H1 (cell line): ENCODE results near the gene DSCAM. TPM values are rescaled to one million over a fixed set of nuclear protein-coding genes. Genes with fewer than 3 reads are reported as not detected.

Experiments used
- CTCF ChIA-PET: fragments of 300-600 bp; sonication (Branson Sonifier 250); formaldehyde crosslinking; loops from one replicate; lab custom pipeline; 2021; ENCODE audit not compliant: partially characterized antibody; lab: Charles Lee
- POLR2A ChIA-PET: fragments of 300-600 bp; sonication (Branson Sonifier 250); formaldehyde crosslinking; loops from one replicate; lab custom pipeline; 2021; ENCODE audit warnings: inconsistent platforms; ENCODE audit not compliant: partially characterized antibody; lab: Charles Lee
- DNase-seq, 2 experiments: peaks; one replicate each; pipeline versions ENCODE4 v3.0.0 to v3.0.0-alpha.2; 2010 to 2022; ENCODE audit warnings: low spot score in 2 of 2, low read depth in 1 of 2, mixed read lengths in 1 of 2
- FAIRE-seq: peaks from 2 replicates; lab custom pipeline; 2011; peaks lifted over from hg19 to GRCh38; lab: Jason Lieb, UNC
- H2AFZ ChIP-seq: 2 replicates; pipeline ENCODE4 v1.8.1; 2012; ENCODE audit warnings: low read length, inconsistent platforms
- H2AK5ac ChIP-seq: 2 replicates; pipeline ENCODE4 v1.6.1; 2013; ENCODE audit warnings: low read depth, low read length
- H2BK120ac ChIP-seq: replicated peaks from 2 replicates; pipeline ENCODE3; 2013; ENCODE audit warnings: low read depth, low read length, inconsistent platforms
- H2BK12ac ChIP-seq: 2 replicates; pipeline ENCODE4 v1.6.1; 2013; ENCODE audit warnings: low read depth, low read length
- H2BK15ac ChIP-seq: 2 replicates; pipeline ENCODE4 v1.6.1; 2013; ENCODE audit warnings: low read length
- H2BK20ac ChIP-seq: 2 replicates; pipeline ENCODE4 v1.6.1; 2013; ENCODE audit warnings: low read length
- H2BK5ac ChIP-seq: 2 replicates; pipeline ENCODE4 v1.6.1; 2013; ENCODE audit warnings: low read depth, low read length
- H3K14ac ChIP-seq: 2 replicates; pipeline ENCODE4 v1.6.1; 2013; ENCODE audit warnings: inconsistent platforms; ENCODE audit not compliant: insufficient read length
- H3K18ac ChIP-seq: 2 replicates; pipeline ENCODE4 v1.6.1; 2013; ENCODE audit warnings: low read length; ENCODE audit errors: extremely low read depth
- H3K23ac ChIP-seq: 2 replicates; pipeline ENCODE4 v1.6.1; 2013; ENCODE audit warnings: inconsistent platforms; ENCODE audit not compliant: insufficient read length
- H3K23me2 ChIP-seq: 2 replicates; pipeline ENCODE4 v1.6.1; 2013; ENCODE audit warnings: low read depth, low read length
- H3K27ac ChIP-seq: 2 replicates; pipeline ENCODE4 v1.6.1; 2011; ENCODE audit warnings: low read depth, low read length, inconsistent platforms
- H3K27me3 ChIP-seq, 4 experiments: replicated peaks in 1 of 4; 1 replicate in 1 of 4; 2 replicates in 3 of 4; pipeline versions ENCODE4 v1.6.1 to v1.8.1; 2011 to 2013; ENCODE audit warnings: low read length in 3 of 4, mild to moderate bottlenecking in 3 of 4, inconsistent platforms in 2 of 4, mixed read lengths in 2 of 4, moderate library complexity in 1 of 4; ENCODE audit not compliant: control insufficient read depth in 3 of 4, insufficient read depth in 3 of 4; ENCODE audit errors: extremely low read depth in 1 of 4
- H3K36me3 ChIP-seq, 4 experiments: 2 replicates each; pipeline versions ENCODE4 v1.6.1 to v1.8.1; 2011 to 2013; ENCODE audit warnings: mild to moderate bottlenecking in 4 of 4, low read length in 3 of 4, moderate library complexity in 2 of 4, control low read depth in 1 of 4, inconsistent platforms in 1 of 4; ENCODE audit not compliant: insufficient read depth in 4 of 4, control insufficient read depth in 2 of 4
- H3K4ac ChIP-seq: replicated peaks from 2 replicates; pipeline ENCODE3; 2013; ENCODE audit warnings: low read length, low read depth, mixed read lengths, inconsistent platforms; ENCODE audit not compliant: insufficient read length
- H3K4me1 ChIP-seq, 4 experiments: replicated peaks in 1 of 4; 1 replicate in 1 of 4; 2 replicates in 3 of 4; pipeline versions ENCODE4 v1.6.1 to v1.8.1; 2011 to 2013; ENCODE audit warnings: low read length in 3 of 4, inconsistent platforms in 2 of 4, mixed read lengths in 1 of 4; ENCODE audit not compliant: insufficient read depth in 4 of 4, control insufficient read depth in 3 of 4
- H3K4me2 ChIP-seq, 2 experiments: 2 replicates each; pipeline versions ENCODE4 v1.6.1 to v1.8.1; 2011 to 2013; ENCODE audit warnings: low read depth in 2 of 2, low read length in 2 of 2, control low read depth in 1 of 2, inconsistent platforms in 1 of 2, mild to moderate bottlenecking in 1 of 2; ENCODE audit not compliant: insufficient read depth in 1 of 2
- H3K4me3 ChIP-seq, 4 experiments: fragments of 200-600, 300-600 bp in 1 of 4; sonication (generic), shearing (Covaris generic), sonication (Bioruptor Twin) in 1 of 4; 2 replicates each; pipeline versions ENCODE4 v1.5.1 to v1.8.1; 2011 to 2016; ENCODE audit warnings: low read length in 4 of 4, low read depth in 3 of 4, control low read depth in 2 of 4, inconsistent platforms in 2 of 4, mild to moderate bottlenecking in 2 of 4, mixed read lengths in 1 of 4, moderate library complexity in 1 of 4; ENCODE audit not compliant: insufficient read depth in 2 of 4; ENCODE audit errors: extremely low read depth in 1 of 4
- H3K56ac ChIP-seq: replicated peaks from 2 replicates; pipeline ENCODE3; 2013; ENCODE audit warnings: low read depth, mild to moderate bottlenecking, mixed read lengths, low read length, inconsistent platforms; ENCODE audit not compliant: insufficient read length
- H3K79me1 ChIP-seq: 2 replicates; pipeline ENCODE4 v1.6.1; 2013; ENCODE audit warnings: low read depth, low read length, control low read depth
- H3K79me2 ChIP-seq, 2 experiments: 2 replicates each; pipeline versions ENCODE4 v1.6.1 to v1.8.1; 2012 to 2013; ENCODE audit warnings: low read length in 2 of 2, mild to moderate bottlenecking in 2 of 2, inconsistent platforms in 1 of 2; ENCODE audit not compliant: insufficient read depth in 2 of 2, control insufficient read depth in 1 of 2
- H3K9ac ChIP-seq, 4 experiments: replicated peaks in 1 of 4; 1 replicate in 1 of 4; 2 replicates in 3 of 4; pipeline versions ENCODE4 v1.6.1 to v1.8.1; 2011 to 2013; ENCODE audit warnings: low read depth in 3 of 4, low read length in 3 of 4, control low read depth in 2 of 4, mild to moderate bottlenecking in 2 of 4, moderate library complexity in 2 of 4, inconsistent platforms in 1 of 4; ENCODE audit errors: extremely low read depth in 1 of 4
- H3K9me3 ChIP-seq, 2 experiments: 2 replicates each; pipeline versions ENCODE4 v1.6.1 to v1.8.1; 2012 to 2013; ENCODE audit warnings: mild to moderate bottlenecking in 2 of 2, moderate library complexity in 2 of 2, control low read depth in 1 of 2, inconsistent platforms in 1 of 2, low read depth in 1 of 2, low read length in 1 of 2, mixed read lengths in 1 of 2; ENCODE audit not compliant: insufficient read depth in 2 of 2
- H4K20me1 ChIP-seq, 2 experiments: replicated peaks in 1 of 2; 2 replicates each; pipeline versions ENCODE3 to v1.8.1; 2011 to 2013; ENCODE audit warnings: inconsistent platforms in 2 of 2, low read length in 2 of 2, mild to moderate bottlenecking in 1 of 2; ENCODE audit not compliant: insufficient read depth in 2 of 2, control insufficient read depth in 1 of 2
- H4K5ac ChIP-seq: 2 replicates; pipeline ENCODE4 v1.6.1; 2013; ENCODE audit warnings: low read length, low read depth, mixed read lengths, inconsistent platforms; ENCODE audit not compliant: insufficient read length
- H4K8ac ChIP-seq: 2 replicates; pipeline ENCODE4 v1.8.0; 2013; ENCODE audit warnings: mild to moderate bottlenecking, moderate library complexity, low read length, inconsistent platforms; ENCODE audit not compliant: insufficient read depth; ENCODE audit errors: extremely low read depth
- H4K91ac ChIP-seq: replicated peaks from 2 replicates; pipeline ENCODE3; 2013; ENCODE audit warnings: low read length, mixed read lengths, inconsistent platforms; ENCODE audit not compliant: insufficient read length
- JUND ChIP-seq: IDR thresholded peaks from 2 replicates; pipeline ENCODE4 v1.6.1; 2011; ENCODE audit warnings: mild to moderate bottlenecking, improper control_type of control experiment, low read length
- WGBS, 2 experiments: shearing (Covaris generic) in 1 of 2; methylation state at CpG; one replicate each; pipeline versions ENCODE4 v1.1.6 to v1.1.7; 2013 to 2015; ENCODE audit warnings: low lambda C conversion rate in 2 of 2, mixed read lengths in 2 of 2, inconsistent platforms in 1 of 2, low coverage in 1 of 2, missing lambda C conversion rate in 1 of 2; ENCODE audit not compliant: insufficient replicate concordance in 2 of 2, insufficient coverage in 1 of 2, insufficient read length in 1 of 2; ENCODE audit errors: extremely low coverage in 1 of 2, missing lambda C conversion rate in 1 of 2; 5-methylcytosine and 5-hydroxymethylcytosine counted together
- polyA plus RNA-seq, 7 experiments: library from polyadenylated mRNA; depleted of rRNA in 3 of 7; stranded (reverse) in 5 of 7; unstranded in 2 of 7; fragments of >200 nt in 5 of 7; fragments of 200-250 nt in 2 of 7; gene quantifications; 1 replicate in 5 of 7; 2 replicates in 1 of 7; 4 replicates in 1 of 7; pipeline versions ENCODE4 v1.2.1 to v1.2.3, GENCODE V29; 2011 to 2013; ENCODE audit warnings: missing spikeins in 2 of 7, mixed read lengths in 2 of 7
- total RNA-seq: library from RNA; stranded (reverse); fragmentation: NEBNext Ultra II Directional; extraction: Animal tissue kit (Norgen Biotek cat#: 25700); gene quantifications from 2 replicates; pipeline ENCODE4 v1.2.1, GENCODE V29; 2021

Gene DSCAM
- total and polyA plus RNA-seq, 2 of the 8 experiments (the other 6 are each of a cell fraction or from before 2014, with no cell fraction given) = 0.02 to 0.15 TPM

DNA sequence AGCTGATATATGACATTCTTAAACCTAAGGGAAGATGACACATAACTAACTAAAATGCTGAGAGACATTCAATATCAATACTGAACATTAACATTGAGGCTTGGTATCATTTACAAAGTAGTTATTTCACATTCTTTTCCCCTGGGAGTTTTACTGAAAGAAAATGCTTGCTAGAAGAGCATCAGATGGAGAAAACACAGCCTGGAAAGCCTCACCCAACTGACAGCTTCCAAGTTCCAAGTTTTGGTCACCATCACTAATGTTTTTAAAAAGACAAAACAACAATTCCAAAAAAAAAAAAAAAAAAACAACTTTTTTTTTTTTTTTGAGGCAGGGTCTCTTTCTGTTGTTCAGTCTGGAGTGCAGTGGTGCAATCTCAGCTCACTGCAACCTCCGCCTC, 80.6 kb downstream of the DSCAM start:
- 86% methylated on average over 1 of the region's 1 CpG; no CpG with 5 or more reads in 1 of the 2 experiments for WGBS, 2 experiments
- Histone ChIP-seq H3K79me1 (no peaks in the 10 kb centered on the region), H2AFZ (no peak overlapping the region), H4K91ac (no peak overlapping the region), H2BK12ac (no peak overlapping the region), H3K27me3 (no peaks in the 10 kb centered on the region), H3K9ac (no peak overlapping the region), H3K56ac (no peak overlapping the region), H3K4me2 (no peak overlapping the region), H3K23ac (no peak overlapping the region), H2AK5ac (no peak overlapping the region), H3K4me3 (no peak overlapping the region), H3K9me3 (no peaks in the 10 kb centered on the region), H3K27ac (no peak overlapping the region), H3K4ac (no peak overlapping the region), H4K8ac (no peak overlapping the region), H3K14ac (no peak overlapping the region), H2BK5ac (no peak overlapping the region), H2BK15ac (no peak overlapping the region), H4K20me1 (no peaks in the 10 kb centered on the region), H2BK120ac (no peak overlapping the region), H3K4me1 (peaks cover 0 to 3% (median 0%) of the 10 kb centered on the region in 4 experiments; a peak in 3 of 7 replicates), H3K18ac (no peak overlapping the region), H3K79me2 (no peaks in the 10 kb centered on the region), H3K23me2 (no peaks in the 10 kb centered on the region), H4K5ac (no peak overlapping the region), H2BK20ac (no peak overlapping the region), H3K36me3 (no peaks in the 10 kb centered on the region)
- DNase-seq = no peak
- CTCF ChIA-PET = interaction anchor here (1.2 kb wide), 1 partner anchor 86 kb away, joined by 3 read pairs; no protein-coding TSS in a partner anchor
- FAIRE-seq = no peak
- POLR2A ChIA-PET = no interaction called here
- TF ChIP-seq JUND = no peak
